ENCODE results near the gene RASAL1.

Gene RASAL1

DNA sequence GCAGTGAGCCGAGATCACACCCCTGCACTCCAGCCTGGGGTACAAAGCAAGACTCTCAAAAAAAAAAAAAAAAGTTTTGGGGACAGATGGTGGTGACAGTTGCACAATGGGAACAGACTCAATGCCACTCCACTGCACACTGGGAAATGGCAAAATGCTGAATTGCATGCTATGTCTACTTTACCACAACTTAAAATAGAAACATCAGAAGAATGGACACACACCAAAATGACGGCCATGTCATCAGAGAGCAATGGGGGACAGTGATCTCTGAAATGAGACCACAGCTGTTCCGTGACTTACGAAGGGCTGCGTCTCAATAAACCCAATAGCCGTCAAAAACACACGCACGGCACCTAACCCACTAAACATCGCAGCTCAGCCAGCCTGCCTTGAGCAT, 36.0 kb upstream of the RASAL1 start:
- DNase-seq (ENCODE audit: low read depth) = no peak
- no peak overlapping the region for H3K4me3 ChIP-seq (ENCODE audit: low read depth, low read length)
- TF ChIP-seq MYC (IDR thresholded peaks at IDR 0.05; ENCODE audit: low read depth, low read length) = no peak
- TF ChIP-seq POLR2A (IDR thresholded peaks at IDR 0.05; ENCODE audit: extremely low read depth, insufficient read length) = no peak
- TF ChIP-seq, protein P1, sequence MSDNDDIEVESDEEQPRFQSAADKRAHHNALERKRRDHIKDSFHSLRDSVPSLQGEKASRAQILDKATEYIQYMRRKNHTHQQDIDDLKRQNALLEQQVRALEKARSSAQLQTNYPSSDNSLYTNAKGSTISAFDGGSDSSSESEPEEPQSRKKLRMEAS (IDR thresholded peaks at IDR 0.05; ENCODE audit: low read depth, low read length) = no peak

DNA sequence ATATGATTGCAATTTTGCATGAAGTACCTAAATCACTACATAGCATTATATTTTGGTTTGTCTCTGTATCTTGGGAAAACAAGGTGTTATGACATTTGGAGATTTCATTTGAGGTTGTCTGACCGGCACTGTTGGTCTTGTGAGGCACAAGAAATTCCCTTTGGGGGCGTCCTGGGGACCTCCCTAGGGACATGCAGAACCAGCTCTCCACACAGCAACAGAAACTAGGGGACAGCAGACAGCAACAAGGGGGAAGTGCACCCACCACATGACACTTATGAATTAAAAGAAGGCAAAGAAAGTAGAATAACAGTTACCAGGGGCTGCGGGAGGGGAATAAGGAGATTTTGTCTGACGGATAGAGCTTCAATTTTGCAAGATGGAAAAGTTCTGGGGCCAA, 35.4 kb upstream of the RASAL1 start:
- H3K4me3 ChIP-seq (ENCODE audit: low read depth, low read length) = no peak overlapping the region
- TF ChIP-seq POLR2A (IDR thresholded peaks at IDR 0.05; ENCODE audit: extremely low read depth, insufficient read length) (no peak), MYC (IDR thresholded peaks at IDR 0.05; ENCODE audit: low read depth, low read length) (no peak)
- TF ChIP-seq, protein P1 (IDR thresholded peaks at IDR 0.05; ENCODE audit: low read depth, low read length) = no peak
- TF ChIP-seq, protein P2, sequence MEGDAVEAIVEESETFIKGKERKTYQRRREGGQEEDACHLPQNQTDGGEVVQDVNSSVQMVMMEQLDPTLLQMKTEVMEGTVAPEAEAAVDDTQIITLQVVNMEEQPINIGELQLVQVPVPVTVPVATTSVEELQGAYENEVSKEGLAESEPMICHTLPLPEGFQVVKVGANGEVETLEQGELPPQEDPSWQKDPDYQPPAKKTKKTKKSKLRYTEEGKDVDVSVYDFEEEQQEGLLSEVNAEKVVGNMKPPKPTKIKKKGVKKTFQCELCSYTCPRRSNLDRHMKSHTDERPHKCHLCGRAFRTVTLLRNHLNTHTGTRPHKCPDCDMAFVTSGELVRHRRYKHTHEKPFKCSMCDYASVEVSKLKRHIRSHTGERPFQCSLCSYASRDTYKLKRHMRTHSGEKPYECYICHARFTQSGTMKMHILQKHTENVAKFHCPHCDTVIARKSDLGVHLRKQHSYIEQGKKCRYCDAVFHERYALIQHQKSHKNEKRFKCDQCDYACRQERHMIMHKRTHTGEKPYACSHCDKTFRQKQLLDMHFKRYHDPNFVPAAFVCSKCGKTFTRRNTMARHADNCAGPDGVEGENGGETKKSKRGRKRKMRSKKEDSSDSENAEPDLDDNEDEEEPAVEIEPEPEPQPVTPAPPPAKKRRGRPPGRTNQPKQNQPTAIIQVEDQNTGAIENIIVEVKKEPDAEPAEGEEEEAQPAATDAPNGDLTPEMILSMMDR (IDR thresholded peaks at IDR 0.05; ENCODE audit: low read depth, low read length) = no peak
- DNase-seq (ENCODE audit: low read depth) = no peak

DNA sequence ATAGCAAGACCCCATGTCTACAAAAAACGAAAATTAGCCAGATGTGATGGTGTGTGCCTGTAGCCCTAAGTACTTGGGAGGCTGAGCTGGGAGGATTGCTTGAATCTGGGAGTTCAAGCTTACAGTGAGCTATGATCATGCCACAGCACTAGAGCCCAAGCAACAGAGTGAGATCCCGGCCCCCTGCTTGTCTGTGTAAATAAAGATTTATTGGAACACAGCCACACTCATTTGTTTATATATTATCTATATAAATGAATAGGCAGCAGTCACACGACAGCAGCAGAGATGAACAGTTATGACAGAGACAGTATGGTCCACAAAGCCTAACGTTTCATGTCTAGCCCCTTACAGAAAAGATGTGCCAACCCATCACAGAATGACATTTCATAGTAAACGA, 34.9 kb upstream of the RASAL1 start:
- TF ChIP-seq, protein P1 (IDR thresholded peaks at IDR 0.05; ENCODE audit: low read depth, low read length) = no peak
- no peak for TF ChIP-seq MYC (IDR thresholded peaks at IDR 0.05; ENCODE audit: low read depth, low read length)
- TF ChIP-seq, protein P2 (IDR thresholded peaks at IDR 0.05; ENCODE audit: low read depth, low read length) = no peak
- TF ChIP-seq POLR2A (IDR thresholded peaks at IDR 0.05; ENCODE audit: extremely low read depth, insufficient read length) = no peak
- H3K4me3 ChIP-seq (ENCODE audit: low read depth, low read length) = no peak overlapping the region
- no peak for DNase-seq (ENCODE audit: low read depth)

DNA sequence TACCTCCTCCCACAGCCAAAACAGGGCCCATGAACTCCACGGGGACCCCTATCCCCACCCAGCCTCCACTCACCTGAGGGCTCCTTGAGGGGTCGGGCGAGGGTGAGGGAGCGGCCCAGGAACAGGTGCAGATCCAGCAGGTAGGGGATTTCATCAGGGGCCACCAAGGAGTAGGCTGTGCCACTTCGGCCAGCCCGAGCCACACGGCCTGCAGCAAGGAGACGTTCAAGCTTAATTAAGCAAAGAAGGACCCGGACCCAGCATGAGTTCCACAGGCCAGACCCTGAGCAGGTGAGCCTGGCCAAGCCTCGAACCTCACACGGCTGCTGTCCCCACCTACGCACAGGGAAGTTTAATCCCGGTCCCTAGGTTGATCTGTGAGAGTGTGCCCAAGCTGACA, 34.1 kb upstream of the RASAL1 start:
- no peak overlapping the region for H3K4me3 ChIP-seq (ENCODE audit: low read depth, low read length)
- TF ChIP-seq MYC (IDR thresholded peaks at IDR 0.05; ENCODE audit: low read depth, low read length) (no peak), POLR2A (IDR thresholded peaks at IDR 0.05; ENCODE audit: extremely low read depth, insufficient read length) (no peak)
- TF ChIP-seq, protein P2 (IDR thresholded peaks at IDR 0.05; ENCODE audit: low read depth, low read length) = no peak
- TF ChIP-seq, protein P1 (IDR thresholded peaks at IDR 0.05; ENCODE audit: low read depth, low read length) = no peak
- DNase-seq (ENCODE audit: low read depth) = no peak

DNA sequence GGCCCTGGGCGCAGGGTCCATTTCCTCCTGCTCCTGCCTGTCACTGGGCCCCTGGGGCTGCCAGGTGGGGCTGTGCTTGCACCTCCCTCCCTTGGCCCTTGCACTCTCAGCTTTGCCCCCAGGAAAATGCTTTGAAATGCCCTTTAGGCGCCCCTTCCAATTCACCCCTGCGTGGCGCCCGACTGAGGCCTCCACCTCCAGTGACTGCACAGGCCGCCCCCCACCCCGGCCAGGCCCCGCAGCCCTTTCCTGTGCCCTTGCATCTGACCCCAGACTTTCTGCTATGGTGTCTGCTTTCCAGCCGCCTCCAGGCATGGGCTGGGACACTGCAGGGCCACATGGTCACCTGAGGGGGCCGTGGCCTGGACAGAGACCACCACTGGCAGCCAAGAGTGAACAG, 32.3 kb upstream of the RASAL1 start:
- TF ChIP-seq POLR2A (IDR thresholded peaks at IDR 0.05; ENCODE audit: extremely low read depth, insufficient read length) (no peak), MYC (IDR thresholded peaks at IDR 0.05; ENCODE audit: low read depth, low read length) (no peak)
- TF ChIP-seq, protein P2 (IDR thresholded peaks at IDR 0.05; ENCODE audit: low read depth, low read length) = no peak
- TF ChIP-seq, protein P1 (IDR thresholded peaks at IDR 0.05; ENCODE audit: low read depth, low read length) = no peak
- H3K4me3 ChIP-seq (ENCODE audit: low read depth, low read length) = no peak overlapping the region
- no peak for DNase-seq (ENCODE audit: low read depth)

DNA sequence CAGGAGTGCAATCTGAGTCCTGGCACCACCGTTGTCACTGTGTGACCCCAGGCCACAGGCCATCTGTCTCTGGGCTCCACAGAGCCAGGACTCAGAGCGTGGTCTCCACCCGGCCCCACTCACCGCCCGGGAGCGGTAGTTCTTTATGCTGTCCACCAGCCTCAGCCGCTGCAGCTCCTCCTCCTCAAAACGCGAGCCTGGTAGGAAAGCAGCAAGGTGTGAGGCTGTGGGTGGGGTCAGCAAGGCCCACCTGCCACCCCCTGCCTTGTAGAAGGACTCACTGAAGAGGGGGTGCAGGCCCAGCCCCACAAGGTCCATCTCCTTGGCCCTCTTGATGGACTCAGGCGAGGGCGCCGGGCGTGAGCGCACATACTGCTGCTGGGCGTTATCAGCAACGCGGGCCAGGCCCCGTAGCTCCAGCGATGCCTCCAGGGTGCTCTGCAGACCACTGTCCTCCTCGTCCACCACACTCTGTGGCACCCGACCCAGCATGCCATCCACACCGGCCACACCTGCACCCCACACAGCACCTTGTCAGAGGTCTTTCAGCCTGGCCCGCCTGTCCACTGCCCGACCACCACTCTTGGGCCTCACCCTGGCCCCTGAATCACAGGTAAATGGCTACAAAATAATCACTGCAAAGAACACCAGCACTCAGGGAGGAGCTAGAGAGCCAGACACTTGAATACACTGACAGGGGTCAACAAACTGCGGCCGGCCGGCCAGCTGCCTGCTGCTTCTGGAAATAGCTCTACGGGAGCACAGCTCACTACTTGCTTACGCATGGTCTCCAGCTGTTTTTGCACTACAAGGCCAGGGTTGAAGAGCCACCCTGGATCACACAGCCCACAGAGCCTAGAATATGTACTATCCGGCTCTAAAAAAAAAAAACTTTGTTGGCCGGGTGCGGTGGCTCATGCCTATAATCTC, 30.2 kb upstream of the RASAL1 start:
- DNase-seq (ENCODE audit: low read depth) = no peak
- no peak overlapping the region for H3K4me3 ChIP-seq (ENCODE audit: low read depth, low read length)
- TF ChIP-seq, protein P2 (IDR thresholded peaks at IDR 0.05; ENCODE audit: low read depth, low read length) = no peak
- TF ChIP-seq MYC (IDR thresholded peaks at IDR 0.05; ENCODE audit: low read depth, low read length) = no peak
- TF ChIP-seq, protein P1 (IDR thresholded peaks at IDR 0.05; ENCODE audit: low read depth, low read length) = no peak
- TF ChIP-seq POLR2A (IDR thresholded peaks at IDR 0.05; ENCODE audit: extremely low read depth, insufficient read length) = no peak
